ENCODE results near the gene PGAP3.

Gene PGAP3

DNA sequence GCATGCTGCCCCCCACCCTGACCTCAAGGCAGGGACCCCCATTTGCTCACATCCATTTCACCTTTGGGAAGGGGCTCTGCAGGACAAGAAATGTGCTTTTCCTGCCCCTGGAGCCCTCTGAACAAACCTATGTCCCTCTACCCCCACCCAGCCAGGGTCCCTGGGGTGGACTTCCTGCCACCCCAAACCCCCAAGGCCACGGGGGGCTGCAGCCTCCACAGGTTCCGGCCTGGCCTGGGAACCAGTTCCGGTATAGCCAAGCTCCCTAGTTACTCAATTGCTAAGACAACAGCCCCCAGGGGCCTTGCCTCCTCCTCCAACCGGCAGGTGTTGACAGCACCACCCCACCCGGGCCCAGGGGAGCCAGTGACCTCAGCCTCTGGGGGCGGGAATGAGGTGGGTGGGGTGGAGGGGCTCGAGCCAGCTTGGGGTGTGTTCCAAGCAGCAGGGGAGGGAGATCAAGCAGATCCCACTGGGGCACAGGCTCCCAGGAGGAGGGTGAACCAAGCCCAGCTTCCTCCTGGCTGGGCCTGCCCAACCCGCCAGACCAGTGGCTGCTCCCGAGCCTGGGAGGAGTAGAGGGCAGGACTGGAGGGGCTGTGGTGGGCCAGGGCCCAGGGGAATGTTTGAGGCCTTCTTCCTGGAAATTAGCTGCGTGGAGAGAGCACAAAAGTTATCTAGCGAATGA, 13.0 kb downstream of the PGAP3 start (continued):
- TF ChIP-seq, protein P1, sequence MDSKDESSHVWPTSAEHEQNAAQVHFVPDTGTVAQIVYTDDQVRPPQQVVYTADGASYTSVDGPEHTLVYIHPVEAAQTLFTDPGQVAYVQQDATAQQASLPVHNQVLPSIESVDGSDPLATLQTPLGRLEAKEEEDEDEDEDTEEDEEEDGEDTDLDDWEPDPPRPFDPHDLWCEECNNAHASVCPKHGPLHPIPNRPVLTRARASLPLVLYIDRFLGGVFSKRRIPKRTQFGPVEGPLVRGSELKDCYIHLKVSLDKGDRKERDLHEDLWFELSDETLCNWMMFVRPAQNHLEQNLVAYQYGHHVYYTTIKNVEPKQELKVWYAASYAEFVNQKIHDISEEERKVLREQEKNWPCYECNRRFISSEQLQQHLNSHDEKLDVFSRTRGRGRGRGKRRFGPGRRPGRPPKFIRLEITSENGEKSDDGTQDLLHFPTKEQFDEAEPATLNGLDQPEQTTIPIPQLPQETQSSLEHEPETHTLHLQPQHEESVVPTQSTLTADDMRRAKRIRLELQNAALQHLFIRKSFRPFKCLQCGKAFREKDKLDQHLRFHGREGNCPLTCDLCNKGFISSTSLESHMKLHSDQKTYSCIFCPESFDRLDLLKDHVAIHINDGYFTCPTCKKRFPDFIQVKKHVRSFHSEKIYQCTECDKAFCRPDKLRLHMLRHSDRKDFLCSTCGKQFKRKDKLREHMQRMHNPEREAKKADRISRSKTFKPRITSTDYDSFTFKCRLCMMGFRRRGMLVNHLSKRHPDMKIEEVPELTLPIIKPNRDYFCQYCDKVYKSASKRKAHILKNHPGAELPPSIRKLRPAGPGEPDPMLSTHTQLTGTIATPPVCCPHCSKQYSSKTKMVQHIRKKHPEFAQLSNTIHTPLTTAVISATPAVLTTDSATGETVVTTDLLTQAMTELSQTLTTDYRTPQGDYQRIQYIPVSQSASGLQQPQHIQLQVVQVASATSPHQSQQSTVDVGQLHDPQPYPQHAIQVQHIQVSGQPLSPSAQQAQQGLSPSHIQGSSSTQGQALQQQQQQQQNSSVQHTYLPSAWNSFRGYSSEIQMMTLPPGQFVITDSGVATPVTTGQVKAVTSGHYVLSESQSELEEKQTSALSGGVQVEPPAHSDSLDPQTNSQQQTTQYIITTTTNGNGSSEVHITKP (tag by site-specific recombination; IDR thresholded peaks at IDR 0.05) = peak; percentile 94
- peak; percentile 97 for TF ChIP-seq ZFHX2 (tag by site-specific recombination; conservative IDR thresholded peaks at IDR 0.05)
- TF ChIP-seq, protein P2, sequence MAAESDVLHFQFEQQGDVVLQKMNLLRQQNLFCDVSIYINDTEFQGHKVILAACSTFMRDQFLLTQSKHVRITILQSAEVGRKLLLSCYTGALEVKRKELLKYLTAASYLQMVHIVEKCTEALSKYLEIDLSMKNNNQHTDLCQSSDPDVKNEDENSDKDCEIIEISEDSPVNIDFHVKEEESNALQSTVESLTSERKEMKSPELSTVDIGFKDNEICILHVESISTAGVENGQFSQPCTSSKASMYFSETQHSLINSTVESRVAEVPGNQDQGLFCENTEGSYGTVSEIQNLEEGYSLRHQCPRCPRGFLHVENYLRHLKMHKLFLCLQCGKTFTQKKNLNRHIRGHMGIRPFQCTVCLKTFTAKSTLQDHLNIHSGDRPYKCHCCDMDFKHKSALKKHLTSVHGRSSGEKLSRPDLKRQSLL (tag by site-specific recombination; IDR thresholded peaks at IDR 0.05) = no peak
- no peak for TF ChIP-seq ZNF76 (tag by site-specific recombination; IDR thresholded peaks at IDR 0.05; ENCODE audit: borderline replicate concordance, low read depth)
- TF ChIP-seq, protein P3, sequence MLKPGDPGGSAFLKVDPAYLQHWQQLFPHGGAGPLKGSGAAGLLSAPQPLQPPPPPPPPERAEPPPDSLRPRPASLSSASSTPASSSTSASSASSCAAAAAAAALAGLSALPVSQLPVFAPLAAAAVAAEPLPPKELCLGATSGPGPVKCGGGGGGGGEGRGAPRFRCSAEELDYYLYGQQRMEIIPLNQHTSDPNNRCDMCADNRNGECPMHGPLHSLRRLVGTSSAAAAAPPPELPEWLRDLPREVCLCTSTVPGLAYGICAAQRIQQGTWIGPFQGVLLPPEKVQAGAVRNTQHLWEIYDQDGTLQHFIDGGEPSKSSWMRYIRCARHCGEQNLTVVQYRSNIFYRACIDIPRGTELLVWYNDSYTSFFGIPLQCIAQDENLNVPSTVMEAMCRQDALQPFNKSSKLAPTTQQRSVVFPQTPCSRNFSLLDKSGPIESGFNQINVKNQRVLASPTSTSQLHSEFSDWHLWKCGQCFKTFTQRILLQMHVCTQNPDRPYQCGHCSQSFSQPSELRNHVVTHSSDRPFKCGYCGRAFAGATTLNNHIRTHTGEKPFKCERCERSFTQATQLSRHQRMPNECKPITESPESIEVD (tag by site-specific recombination; IDR thresholded peaks at IDR 0.05) = no peak
- no peak for TF ChIP-seq ZNF701 (tag by site-specific recombination; IDR thresholded peaks at IDR 0.05)
- TF ChIP-seq BCL11A (tag by site-specific recombination; IDR thresholded peaks at IDR 0.05; ENCODE audit: low read depth) = no peak
- no peak for TF ChIP-seq FEZF1 (tag by site-specific recombination; IDR thresholded peaks at IDR 0.05)
- TF ChIP-seq ZNF600 (tag by site-specific recombination; IDR thresholded peaks at IDR 0.05) = peak; percentile 69; the same call in 1 of the 2 replicates
- TF ChIP-seq ZNF302 (tag by site-specific recombination; IDR thresholded peaks at IDR 0.05; ENCODE audit: low read depth) = no peak
- TF ChIP-seq, protein P4, sequence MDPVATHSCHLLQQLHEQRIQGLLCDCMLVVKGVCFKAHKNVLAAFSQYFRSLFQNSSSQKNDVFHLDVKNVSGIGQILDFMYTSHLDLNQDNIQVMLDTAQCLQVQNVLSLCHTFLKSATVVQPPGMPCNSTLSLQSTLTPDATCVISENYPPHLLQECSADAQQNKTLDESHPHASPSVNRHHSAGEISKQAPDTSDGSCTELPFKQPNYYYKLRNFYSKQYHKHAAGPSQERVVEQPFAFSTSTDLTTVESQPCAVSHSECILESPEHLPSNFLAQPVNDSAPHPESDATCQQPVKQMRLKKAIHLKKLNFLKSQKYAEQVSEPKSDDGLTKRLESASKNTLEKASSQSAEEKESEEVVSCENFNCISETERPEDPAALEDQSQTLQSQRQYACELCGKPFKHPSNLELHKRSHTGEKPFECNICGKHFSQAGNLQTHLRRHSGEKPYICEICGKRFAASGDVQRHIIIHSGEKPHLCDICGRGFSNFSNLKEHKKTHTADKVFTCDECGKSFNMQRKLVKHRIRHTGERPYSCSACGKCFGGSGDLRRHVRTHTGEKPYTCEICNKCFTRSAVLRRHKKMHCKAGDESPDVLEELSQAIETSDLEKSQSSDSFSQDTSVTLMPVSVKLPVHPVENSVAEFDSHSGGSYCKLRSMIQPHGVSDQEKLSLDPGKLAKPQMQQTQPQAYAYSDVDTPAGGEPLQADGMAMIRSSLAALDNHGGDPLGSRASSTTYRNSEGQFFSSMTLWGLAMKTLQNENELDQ (tag by site-specific recombination; IDR thresholded peaks at IDR 0.05; ENCODE audit: low read depth) = no peak
- TF ChIP-seq ZNF121 (tag by site-specific recombination; IDR thresholded peaks at IDR 0.05) = no peak
- TF ChIP-seq EGR2 (tag by site-specific recombination; IDR thresholded peaks at IDR 0.05; ENCODE audit: low read depth) = peak; percentile 96
- no peak for TF ChIP-seq BCL11B (tag by site-specific recombination; IDR thresholded peaks at IDR 0.05; ENCODE audit: low read depth)
- no peak for TF ChIP-seq ZBTB7A (tag by site-specific recombination; IDR thresholded peaks at IDR 0.05; ENCODE audit: low read depth)
- peak; percentile 25; the same call in 1 of the 2 replicates for TF ChIP-seq ZBTB20 (tag by site-specific recombination; IDR thresholded peaks at IDR 0.05)
- TF ChIP-seq ZBTB8A (tag by site-specific recombination; IDR thresholded peaks at IDR 0.05) = peak; percentile 19; the same call in 1 of the 2 replicates
- TF ChIP-seq, protein P5, sequence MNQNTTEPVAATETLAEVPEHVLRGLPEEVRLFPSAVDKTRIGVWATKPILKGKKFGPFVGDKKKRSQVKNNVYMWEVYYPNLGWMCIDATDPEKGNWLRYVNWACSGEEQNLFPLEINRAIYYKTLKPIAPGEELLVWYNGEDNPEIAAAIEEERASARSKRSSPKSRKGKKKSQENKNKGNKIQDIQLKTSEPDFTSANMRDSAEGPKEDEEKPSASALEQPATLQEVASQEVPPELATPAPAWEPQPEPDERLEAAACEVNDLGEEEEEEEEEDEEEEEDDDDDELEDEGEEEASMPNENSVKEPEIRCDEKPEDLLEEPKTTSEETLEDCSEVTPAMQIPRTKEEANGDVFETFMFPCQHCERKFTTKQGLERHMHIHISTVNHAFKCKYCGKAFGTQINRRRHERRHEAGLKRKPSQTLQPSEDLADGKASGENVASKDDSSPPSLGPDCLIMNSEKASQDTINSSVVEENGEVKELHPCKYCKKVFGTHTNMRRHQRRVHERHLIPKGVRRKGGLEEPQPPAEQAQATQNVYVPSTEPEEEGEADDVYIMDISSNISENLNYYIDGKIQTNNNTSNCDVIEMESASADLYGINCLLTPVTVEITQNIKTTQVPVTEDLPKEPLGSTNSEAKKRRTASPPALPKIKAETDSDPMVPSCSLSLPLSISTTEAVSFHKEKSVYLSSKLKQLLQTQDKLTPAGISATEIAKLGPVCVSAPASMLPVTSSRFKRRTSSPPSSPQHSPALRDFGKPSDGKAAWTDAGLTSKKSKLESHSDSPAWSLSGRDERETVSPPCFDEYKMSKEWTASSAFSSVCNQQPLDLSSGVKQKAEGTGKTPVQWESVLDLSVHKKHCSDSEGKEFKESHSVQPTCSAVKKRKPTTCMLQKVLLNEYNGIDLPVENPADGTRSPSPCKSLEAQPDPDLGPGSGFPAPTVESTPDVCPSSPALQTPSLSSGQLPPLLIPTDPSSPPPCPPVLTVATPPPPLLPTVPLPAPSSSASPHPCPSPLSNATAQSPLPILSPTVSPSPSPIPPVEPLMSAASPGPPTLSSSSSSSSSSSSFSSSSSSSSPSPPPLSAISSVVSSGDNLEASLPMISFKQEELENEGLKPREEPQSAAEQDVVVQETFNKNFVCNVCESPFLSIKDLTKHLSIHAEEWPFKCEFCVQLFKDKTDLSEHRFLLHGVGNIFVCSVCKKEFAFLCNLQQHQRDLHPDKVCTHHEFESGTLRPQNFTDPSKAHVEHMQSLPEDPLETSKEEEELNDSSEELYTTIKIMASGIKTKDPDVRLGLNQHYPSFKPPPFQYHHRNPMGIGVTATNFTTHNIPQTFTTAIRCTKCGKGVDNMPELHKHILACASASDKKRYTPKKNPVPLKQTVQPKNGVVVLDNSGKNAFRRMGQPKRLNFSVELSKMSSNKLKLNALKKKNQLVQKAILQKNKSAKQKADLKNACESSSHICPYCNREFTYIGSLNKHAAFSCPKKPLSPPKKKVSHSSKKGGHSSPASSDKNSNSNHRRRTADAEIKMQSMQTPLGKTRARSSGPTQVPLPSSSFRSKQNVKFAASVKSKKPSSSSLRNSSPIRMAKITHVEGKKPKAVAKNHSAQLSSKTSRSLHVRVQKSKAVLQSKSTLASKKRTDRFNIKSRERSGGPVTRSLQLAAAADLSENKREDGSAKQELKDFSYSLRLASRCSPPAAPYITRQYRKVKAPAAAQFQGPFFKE (tag by site-specific recombination; IDR thresholded peaks at IDR 0.05; ENCODE audit: borderline replicate concordance) = no peak
- TF ChIP-seq KLF10 (tag by site-specific recombination; IDR thresholded peaks at IDR 0.05) = peak; percentile 75
- no peak for TF ChIP-seq ZNF610 (tag by site-specific recombination; IDR thresholded peaks at IDR 0.05; ENCODE audit: borderline replicate concordance)
- TF ChIP-seq ZNF555 (tag by site-specific recombination; conservative IDR thresholded peaks at IDR 0.05) = no peak
- TF ChIP-seq, protein P6, sequence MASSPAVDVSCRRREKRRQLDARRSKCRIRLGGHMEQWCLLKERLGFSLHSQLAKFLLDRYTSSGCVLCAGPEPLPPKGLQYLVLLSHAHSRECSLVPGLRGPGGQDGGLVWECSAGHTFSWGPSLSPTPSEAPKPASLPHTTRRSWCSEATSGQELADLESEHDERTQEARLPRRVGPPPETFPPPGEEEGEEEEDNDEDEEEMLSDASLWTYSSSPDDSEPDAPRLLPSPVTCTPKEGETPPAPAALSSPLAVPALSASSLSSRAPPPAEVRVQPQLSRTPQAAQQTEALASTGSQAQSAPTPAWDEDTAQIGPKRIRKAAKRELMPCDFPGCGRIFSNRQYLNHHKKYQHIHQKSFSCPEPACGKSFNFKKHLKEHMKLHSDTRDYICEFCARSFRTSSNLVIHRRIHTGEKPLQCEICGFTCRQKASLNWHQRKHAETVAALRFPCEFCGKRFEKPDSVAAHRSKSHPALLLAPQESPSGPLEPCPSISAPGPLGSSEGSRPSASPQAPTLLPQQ (tag by site-specific recombination; IDR thresholded peaks at IDR 0.05) = no peak
- TF ChIP-seq ZNF239 (tag by site-specific recombination; IDR thresholded peaks at IDR 0.05) = no peak

Data from HEK293 (cell line).